HG03442 (cell line): ENCODE measurements around the gene SI.
"Not testable (repeated sequence)": the region's sequence is repeated elsewhere in the genome, so short reads cannot be mapped to it uniquely, and the experiment has no call there.

Experiments used
- ATAC-seq: cut with Tn5 transposase; IDR thresholded peaks from one replicate; pipeline ENCODE4 v1.9.1; 2021; ENCODE audit warnings: mild to moderate bottlenecking, moderate library complexity; ENCODE audit not compliant: unreplicated experiment

Gene SI

DNA sequence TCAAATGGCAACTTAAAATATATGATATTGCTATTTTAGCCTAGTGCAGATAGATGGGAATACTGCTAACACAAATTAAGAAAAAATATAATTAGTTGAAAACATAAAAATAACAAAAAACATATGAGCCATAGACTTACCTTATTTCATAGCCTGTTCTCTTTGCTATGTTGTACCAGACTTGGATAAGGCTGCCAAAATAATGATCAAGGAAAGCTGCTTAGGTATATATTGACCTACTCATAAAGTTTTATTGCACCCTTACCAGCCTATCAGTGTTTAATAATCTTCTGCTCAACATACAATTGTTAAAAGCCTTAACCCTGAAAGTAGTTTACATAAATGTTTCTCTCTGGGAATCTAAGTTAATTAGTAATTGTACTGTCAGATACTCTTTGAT, at the start of gene SI:
Gene SI (minus strand): TSS at position 204 of the 400 bp plus-strand sequence. CDS start 2,484 bp downstream, outside the sequence.
- no peak for ATAC-seq

DNA sequence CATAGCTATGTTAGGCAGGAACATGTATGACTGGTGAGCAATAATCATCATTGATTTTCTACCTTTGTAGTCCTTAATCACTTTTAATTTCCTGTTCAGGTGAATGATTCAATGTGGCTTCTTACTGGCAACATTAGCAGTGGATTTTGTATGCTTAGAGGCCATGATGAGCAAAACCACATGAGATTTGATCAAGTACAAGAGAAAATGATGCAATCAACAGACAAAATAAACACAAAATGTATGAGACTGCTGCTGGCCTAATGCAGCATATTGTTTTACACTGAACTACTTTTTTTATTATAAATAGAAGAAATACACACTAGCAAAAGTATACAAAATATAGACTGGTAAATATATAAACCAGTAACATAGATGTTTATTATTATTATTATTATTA, 47.5 kb upstream of the SI start:
- ATAC-seq = no peak

DNA sequence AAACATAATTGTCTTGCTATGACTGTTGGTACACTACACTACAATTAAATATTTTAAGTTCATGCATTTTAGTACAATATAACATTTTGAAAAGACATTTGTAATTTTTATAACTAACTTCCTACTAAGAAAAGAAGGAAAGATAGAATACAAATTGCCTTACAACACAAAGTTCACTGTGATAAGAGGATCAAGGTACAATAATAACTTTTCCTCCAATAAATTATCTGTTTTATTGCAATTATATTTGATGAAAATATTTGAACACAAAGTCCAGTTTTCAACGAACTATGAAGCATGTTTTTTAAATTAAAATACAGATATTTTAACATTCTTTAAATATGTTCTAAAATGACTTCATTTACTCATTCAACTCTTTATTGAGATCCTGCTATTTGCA, 33.1 kb upstream of the SI start:
- no peak for ATAC-seq

DNA sequence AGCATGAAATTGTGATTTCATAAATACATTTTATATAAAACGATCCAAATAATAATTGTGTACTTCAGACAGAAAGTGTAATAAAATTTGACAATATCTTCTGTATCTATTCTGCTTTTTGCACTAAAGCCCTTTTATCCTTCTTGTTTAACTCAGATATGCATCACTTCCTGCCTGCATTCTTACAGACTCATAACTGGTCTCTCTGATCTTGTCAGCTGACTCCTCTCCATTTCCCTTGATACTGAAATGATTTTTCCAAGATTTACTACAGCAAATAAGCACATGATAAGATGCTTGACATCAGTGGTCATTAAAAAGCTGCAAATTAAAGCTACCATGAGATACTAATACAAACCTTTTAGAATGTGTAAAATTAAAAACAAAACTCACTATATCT, 25.3 kb upstream of the SI start:
- ATAC-seq = no peak

DNA sequence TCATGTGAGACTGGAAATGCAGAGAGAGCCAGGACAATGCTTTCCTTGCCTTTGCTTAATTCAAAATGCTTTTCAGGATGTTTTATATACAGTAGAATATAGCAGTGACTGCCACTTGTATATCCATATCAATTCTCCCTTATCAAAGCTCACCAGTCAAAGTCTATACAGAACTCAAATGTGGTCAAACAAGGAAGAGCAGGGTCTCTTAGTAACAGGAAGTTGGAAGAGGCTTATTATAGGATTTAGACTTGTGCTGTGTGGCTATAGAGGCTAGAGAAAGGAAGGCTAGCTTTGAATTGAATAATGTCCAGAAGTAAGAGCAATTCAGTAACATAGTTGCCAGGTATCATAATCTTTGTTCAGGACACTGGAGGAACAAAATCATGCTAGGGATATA, 4.4 kb upstream of the SI start:
- ATAC-seq = no peak

DNA sequence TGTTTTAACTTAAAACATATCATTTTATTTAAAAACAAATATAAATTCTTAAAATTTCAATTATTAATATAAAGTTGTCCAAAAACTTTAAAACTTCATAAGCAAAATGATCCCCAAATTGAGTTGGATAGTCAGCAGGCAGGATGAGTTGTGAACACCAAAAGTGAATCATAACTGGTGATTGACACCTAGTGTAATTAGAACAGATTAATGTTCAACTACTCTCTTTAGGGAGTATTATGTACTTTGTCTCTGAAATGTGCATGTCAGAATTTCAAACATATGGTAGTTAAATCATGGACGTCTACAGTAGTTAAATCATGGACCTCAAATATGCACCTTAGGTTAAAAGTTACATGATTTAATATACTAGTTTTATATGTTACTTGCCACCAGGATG, 2.9 kb upstream of the SI start:
- ATAC-seq = no peak

DNA sequence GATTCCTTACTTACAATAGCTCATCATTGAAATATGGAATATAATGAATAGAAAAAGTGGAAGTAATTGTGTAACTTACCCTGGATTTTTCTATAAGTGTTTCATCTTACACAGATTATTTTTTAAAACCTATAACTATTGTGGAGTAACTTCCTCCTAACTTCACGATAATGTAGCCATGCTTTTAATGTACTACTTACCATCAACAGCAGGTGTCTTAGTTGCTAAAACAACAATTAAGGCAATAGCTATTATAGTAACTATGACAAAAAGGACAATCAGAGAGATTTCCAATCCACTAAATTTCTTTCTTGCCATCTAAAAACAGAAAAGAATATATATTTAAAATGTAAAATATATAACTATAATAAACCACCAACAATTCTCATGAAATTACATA, 2.6 kb downstream of the SI start:
- no peak for ATAC-seq

DNA sequence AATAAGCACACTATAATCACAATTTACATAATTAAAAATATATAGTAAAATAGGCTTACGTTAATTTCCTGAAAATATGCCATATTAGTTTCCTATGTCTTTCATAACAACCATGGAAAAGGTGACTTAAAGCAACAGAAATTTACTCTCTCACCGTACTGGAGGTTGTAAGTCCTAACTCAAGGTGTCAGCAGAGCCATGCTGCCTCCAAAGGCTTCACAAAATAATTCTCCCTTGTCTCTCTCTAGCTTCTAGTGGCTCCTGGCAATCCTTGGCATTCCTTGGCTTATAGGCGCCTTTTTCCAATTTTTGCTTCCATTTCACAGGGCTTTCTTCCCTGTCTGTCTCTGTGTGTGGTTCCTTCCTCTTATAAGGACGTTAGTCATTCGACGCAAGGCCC, 7.6 kb downstream of the SI start:
- no peak for ATAC-seq

DNA sequence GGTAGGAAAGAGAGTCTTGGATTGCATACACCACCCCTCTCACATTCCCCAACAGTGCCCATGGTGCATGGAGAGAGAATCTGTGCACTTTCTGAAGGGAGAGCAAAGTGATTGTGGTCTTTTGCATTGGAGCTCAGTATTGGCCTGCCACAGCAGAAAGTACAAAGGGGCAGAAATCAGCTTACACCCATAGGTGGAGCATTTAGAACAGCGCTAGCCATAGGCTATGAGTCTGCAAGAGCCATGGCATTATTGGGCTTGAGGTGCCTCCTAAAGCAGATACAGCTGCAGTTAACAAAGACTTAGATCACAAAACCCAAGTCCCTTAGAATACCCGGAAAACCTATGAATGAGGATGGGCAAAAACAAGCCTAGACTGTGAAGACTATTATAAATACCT, 21.8 kb downstream of the SI start:
- no peak for ATAC-seq

DNA sequence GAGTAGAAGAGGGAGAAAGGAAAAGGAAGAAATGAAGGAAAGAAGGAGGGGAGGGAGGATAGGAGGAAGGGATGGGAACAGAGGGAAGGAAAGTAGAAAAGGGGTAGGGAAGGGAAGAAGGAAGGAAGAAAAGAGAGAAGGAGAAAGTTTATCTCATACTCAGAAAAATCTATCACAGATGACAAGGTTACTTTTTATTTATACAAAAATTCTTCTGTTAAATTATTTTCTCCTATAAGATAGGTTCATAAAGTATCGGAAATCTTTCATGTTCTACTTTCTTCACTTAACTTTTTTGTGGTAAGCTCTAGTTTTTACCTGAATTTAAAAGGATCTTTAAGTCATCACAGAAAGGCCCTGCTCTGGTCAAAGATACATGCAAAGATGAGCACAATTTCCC, 38.1 kb downstream of the SI start:
- ATAC-seq = no peak

DNA sequence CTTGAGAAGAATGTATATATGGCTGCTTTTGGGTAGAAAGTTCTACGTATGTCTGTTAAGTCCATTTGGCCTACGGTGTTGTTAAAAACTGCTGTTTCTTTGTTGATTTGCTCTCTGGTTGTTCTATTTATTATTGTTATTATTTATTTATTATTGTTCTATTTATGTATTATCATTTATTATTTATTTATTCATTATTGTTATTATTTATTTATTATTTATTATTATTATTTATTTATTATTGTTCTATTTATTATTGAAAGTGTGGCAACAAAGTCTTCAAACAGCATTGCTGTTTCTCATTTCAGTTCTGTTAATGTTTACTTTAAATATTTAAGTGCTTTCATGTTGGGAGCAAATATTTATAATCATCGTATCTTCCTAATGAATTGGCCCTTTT, 66.7 kb downstream of the SI start:
- no peak for ATAC-seq

DNA sequence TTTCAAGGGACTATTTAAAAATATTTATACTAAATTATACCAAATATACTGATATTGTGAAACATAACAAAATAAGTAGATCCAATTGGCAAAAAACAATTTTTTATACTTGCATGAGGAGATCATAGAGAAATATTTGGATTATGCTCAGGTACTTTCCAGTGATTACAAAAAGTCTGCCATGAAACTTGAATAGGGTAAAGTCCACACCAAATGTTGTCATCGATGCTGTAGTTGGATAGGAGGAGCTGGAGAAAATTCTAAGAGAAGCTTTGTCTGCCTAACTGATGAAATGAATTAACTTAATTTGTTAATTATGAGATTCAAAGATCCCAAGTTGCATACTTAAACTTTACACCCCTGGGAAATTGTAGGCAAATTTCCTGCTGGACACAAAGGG, 93.3 kb downstream of the SI start:
- no peak for ATAC-seq

DNA sequence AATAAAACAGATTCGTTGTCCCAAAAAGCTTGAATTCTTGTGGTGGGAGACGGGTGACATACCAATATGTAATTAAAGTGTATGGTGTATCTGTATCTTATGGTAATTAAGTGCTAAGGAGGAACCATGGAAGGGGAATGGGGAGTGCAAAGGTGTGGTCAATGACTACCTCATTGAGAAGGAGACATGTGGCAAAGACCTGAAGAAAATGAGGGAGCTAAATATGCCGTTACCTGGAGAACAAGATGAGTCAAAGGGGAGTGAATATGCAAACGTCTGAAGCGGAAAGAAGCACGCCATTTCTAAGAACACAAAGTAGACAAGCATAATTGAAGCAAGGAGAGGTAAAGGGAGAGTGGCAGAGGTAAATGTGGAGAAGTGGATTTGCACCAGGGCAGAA, 115.7 kb downstream of the SI start:
- ATAC-seq = no peak

DNA sequence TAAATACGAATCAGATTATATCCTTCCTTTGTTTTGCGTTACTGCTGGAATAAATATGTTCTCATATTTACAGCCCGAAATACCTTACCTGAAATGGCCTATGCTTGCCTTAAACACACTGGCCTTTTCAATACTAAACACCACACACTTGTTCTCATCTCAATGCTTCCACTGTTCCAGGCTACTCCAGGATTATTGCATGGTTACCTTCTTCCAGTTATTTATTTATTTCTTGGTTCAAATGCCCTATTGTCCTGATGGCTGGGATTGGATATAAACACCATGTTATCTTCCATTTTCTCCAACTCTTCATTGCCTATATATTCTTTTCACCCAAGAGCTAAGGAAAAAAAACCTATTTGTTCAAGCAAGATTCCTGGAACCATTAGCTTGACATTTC, 125.3 kb downstream of the SI start:
- no peak for ATAC-seq

DNA sequence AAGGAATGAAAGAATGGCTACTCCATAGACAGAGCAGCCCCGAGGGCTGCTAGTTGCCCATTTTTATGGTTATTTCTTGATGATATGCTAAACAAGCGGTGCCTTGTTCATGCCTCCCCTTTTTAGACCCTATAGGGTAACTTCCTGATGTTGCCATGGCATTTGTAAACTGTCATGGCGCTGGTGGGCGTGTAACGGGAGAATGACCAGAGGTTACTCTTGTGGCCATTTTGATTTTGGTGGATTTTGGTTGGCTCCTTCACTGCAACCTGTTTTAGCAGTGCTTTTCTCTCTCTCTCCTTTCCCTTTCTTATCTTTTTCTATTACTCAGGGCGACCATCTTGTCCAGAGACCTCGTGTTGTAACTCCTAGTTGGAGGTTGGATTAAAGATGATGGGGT, 126.9 kb downstream of the SI start:
- ATAC-seq = not testable (repeated sequence)

DNA sequence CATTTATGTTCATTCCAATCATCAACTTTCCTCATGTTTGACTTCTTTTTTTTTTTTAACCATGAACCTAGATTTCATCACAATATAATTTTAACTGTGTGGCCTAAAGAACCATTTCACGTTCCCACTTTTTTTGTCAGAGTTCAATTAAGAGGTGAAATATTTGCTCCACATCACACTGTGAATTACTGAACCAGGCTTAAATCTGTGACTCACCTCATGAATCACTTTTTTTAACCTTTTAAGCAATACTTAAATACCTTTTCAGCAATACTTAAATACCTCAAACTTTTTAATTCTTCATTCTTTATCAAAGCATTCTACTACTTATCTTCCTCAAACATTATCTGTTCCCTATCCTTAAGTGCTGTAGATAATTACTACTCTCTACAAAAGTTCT, 137.6 kb downstream of the SI start:
- no peak for ATAC-seq

DNA sequence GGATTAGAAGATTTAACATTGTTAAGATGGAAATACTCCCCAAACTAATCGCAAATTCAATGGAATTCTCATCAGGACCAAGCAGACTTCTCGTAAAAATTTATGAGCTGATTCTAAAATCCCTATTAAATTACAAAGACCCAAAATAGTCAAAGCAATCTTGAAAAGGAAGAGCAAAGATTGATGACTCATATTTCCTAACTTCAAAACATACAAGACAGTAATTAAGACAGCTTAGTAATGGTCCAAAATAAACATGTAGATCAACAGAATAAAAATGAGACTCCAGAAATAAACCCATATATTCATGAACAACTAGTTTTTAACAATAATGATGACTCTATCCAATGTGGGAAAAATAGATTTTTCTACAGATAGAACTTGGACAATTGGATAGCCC, 148.7 kb downstream of the SI start:
- ATAC-seq = no peak
